Thyroid gland (tissue), 4 donors: ENCODE data around the gene MYZAP.

ENCODE experiments used
- CTCF ChIP-seq, 6 experiments: fragments of 200-600 bp in 3 of 6; fragments of 450-650 bp in 3 of 6; sonication (generic) in 3 of 6; IDR thresholded peaks; one replicate each; pipeline ENCODE4 v1.5.1; 2016 to 2019; ENCODE audit warnings: antibody characterized with exemption in 6 of 6, mild to moderate bottlenecking in 2 of 6, inconsistent platforms in 1 of 6, moderate library complexity in 1 of 6
- POLR2A ChIP-seq, 2 donors: fragments of 450-650 bp; IDR thresholded peaks; one replicate each; pipeline ENCODE4 v1.6.1; 2017; ENCODE audit warnings: antibody characterized with exemption in 2 of 2, mild to moderate bottlenecking in 2 of 2, moderate library complexity in 1 of 2

- no peak for TF ChIP-seq CTCF (IDR thresholded peaks at IDR 0.05)
- TF ChIP-seq POLR2A (IDR thresholded peaks at IDR 0.05) = no peak
Measured at GRCh38 chr15:57600197-57600596, 8.5 kb downstream of the MYZAP start.
